Measurements from ENCODE around the gene ADA. TPM values are rescaled to one million over a fixed set of nuclear protein-coding genes. Genes with fewer than 3 reads are reported as not detected.

Gene ADA
- polyA plus RNA-seq, 1 of the 3 experiments (the other 2 are of a cell fraction): 25.7 TPM

DNA sequence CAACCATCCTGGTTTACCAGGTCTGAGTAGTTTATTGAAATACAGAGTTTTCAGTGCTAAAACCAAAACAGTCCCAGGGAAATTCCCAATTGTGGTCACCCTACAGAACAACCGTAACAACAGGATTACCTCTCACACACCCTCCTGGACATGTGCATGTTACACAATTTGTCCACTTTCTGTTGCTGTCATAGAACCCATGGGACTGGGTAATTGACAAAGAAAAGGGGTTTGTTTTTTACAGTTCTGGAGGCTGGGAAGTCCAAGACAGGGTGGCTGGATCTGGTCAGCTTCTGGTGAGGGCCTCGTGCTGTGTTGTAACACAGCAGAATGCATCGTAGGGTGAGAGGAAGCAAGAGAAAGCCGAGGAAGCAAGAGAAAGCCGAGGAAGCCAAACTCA is 9.1 kb upstream of the ADA start (continued):
- no peak for TF ChIP-seq MXI1 (IDR thresholded peaks at IDR 0.05; ENCODE audit: low read depth, low read length)
- TF ChIP-seq SIN3A (IDR thresholded peaks at IDR 0.05; ENCODE audit: borderline replicate concordance, low read depth, low read length): no peak
- TF ChIP-seq SMC3 (IDR thresholded peaks at IDR 0.05; ENCODE audit: low read depth, low read length): no peak
- TF ChIP-seq TCF12 (IDR thresholded peaks at IDR 0.05): no peak

DNA sequence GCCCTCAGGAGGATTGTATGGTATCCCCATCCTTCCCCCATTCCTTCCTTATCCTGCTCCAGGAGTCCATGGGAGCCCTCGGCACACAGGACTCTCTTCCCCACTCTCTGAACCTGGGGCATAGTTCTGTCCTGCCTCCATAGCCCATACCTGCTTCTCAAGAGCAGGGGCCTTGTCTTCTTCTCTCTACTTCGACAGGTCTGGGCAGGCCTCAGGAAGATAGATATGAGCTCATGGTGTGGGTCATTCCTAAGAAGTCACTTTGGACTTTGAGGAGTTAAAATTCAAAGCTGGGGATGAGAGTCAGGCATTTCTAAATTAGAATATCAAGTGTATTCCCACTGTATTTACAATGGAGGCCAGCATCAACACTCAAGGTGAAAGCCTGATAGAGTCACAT is 8.4 kb upstream of the ADA start:
- WGBS (ENCODE audit: low lambda C conversion rate): 82% methylated on average over 2 of the region's 2 CpGs
- H3K79me2 ChIP-seq (ENCODE audit: insufficient read depth): no peaks in the 10 kb centered on the region
- CTCF ChIA-PET: interaction anchor here (1.0 kb wide), 1 partner anchor 25 kb away, joined by 3 read pairs; no protein-coding TSS in a partner anchor

More for the DNA sequence above, 8.4 kb upstream of the ADA start:
- Histone ChIP-seq H3K4me3 (ENCODE audit: low read depth in 2 of 2, low read length in 1 of 2) (no peak overlapping the region), H3K9me3 (no peaks in the 10 kb centered on the region), H3F3A (replicated peaks; ENCODE audit: insufficient read depth) (no peaks in the 10 kb centered on the region), H3K9ac (no peak overlapping the region), H3K4me1 (ENCODE audit: control insufficient read depth in 1 of 2, insufficient read depth in 2 of 2, low read depth in 1 of 2, low read length in 1 of 2) (no peaks in the 10 kb centered on the region), H3K27me3 (ENCODE audit: insufficient read depth) (no peaks in the 10 kb centered on the region; the same call in 1 of the 2 replicates), H3K9me2 (no peaks in the 10 kb centered on the region), H3K36me3 (replicated peaks in 1 of 2; ENCODE audit: control insufficient read depth in 1 of 2, insufficient read depth in 2 of 2, low read length in 1 of 2) (no peaks in the 10 kb centered on the region), H2AFZ (ENCODE audit: low read depth) (no peak overlapping the region), H4K20me1 (ENCODE audit: insufficient read depth) (no peaks in the 10 kb centered on the region), H3K27ac (ENCODE audit: low read depth in 2 of 2, low read length in 1 of 2) (no peak overlapping the region), H3K4me2 (no peak overlapping the region)
- DNase-seq: no peak
- POLR2A ChIA-PET: no interaction called here
- TF ChIP-seq USF1 (IDR thresholded peaks at IDR 0.05; ENCODE audit: borderline replicate concordance, low read depth) (no peak), NFIC (IDR thresholded peaks at IDR 0.05; ENCODE audit: borderline replicate concordance) (no peak), CHD2 (IDR thresholded peaks at IDR 0.05; ENCODE audit: low read length, partially characterized antibody) (no peak), RAD21 (IDR thresholded peaks at IDR 0.05; ENCODE audit: low read length) (no peak), RCOR1 (IDR thresholded peaks at IDR 0.05; ENCODE audit: low read length) (no peak), GATA2 (CRISPR knock-in tag; IDR thresholded peaks at IDR 0.05) (no peak), FOXM1 (IDR thresholded peaks at IDR 0.05; ENCODE audit: low read depth) (no peak), RFX5 (IDR thresholded peaks at IDR 0.05; ENCODE audit: low read length) (no peak), JUND (IDR thresholded peaks at IDR 0.05) (no peak), POLR2AphosphoS5 (IDR thresholded peaks at IDR 0.05; ENCODE audit: low read depth, low read length) (no peak), USF2 (IDR thresholded peaks at IDR 0.05; ENCODE audit: borderline replicate concordance, low read depth, low read length) (no peak), ELF1 (IDR thresholded peaks at IDR 0.05) (no peak), FOXJ3 (CRISPR knock-in tag; IDR thresholded peaks at IDR 0.05) (no peak), GABPA (IDR thresholded peaks at IDR 0.05; ENCODE audit: low read depth) (no peak), RXRA (IDR thresholded peaks at IDR 0.05; ENCODE audit: borderline replicate concordance, low read depth) (no peak)
- TF ChIP-seq, protein P1, sequence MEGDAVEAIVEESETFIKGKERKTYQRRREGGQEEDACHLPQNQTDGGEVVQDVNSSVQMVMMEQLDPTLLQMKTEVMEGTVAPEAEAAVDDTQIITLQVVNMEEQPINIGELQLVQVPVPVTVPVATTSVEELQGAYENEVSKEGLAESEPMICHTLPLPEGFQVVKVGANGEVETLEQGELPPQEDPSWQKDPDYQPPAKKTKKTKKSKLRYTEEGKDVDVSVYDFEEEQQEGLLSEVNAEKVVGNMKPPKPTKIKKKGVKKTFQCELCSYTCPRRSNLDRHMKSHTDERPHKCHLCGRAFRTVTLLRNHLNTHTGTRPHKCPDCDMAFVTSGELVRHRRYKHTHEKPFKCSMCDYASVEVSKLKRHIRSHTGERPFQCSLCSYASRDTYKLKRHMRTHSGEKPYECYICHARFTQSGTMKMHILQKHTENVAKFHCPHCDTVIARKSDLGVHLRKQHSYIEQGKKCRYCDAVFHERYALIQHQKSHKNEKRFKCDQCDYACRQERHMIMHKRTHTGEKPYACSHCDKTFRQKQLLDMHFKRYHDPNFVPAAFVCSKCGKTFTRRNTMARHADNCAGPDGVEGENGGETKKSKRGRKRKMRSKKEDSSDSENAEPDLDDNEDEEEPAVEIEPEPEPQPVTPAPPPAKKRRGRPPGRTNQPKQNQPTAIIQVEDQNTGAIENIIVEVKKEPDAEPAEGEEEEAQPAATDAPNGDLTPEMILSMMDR (IDR thresholded peaks at IDR 0.05): no peak
- TF ChIP-seq, protein P2, sequence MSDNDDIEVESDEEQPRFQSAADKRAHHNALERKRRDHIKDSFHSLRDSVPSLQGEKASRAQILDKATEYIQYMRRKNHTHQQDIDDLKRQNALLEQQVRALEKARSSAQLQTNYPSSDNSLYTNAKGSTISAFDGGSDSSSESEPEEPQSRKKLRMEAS (IDR thresholded peaks at IDR 0.05; ENCODE audit: low read depth): no peak
- TF ChIP-seq, protein P3, sequence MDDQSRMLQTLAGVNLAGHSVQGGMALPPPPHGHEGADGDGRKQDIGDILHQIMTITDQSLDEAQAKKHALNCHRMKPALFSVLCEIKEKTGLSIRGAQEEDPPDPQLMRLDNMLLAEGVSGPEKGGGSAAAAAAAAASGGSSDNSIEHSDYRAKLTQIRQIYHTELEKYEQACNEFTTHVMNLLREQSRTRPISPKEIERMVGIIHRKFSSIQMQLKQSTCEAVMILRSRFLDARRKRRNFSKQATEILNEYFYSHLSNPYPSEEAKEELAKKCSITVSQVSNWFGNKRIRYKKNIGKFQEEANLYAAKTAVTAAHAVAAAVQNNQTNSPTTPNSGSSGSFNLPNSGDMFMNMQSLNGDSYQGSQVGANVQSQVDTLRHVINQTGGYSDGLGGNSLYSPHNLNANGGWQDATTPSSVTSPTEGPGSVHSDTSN (IDR thresholded peaks at IDR 0.05): no peak

Data from SK-N-SH (cell line).